Osteoblast (primary cell): ENCODE results near the gene GALNT16. TPM values are rescaled to one million over a fixed set of nuclear protein-coding genes. Genes with fewer than 3 reads are reported as not detected.

Experiments
- DNase-seq: peaks from one replicate; pipeline ENCODE4 v3.0.0; 2011; ENCODE audit warnings: low spot score, mixed read lengths; ENCODE audit not compliant: insufficient read length; ENCODE audit errors: missing footprints
- H2AFZ ChIP-seq: 2 replicates; pipeline ENCODE4 v1.6.0; 2011; ENCODE audit warnings: mild to moderate bottlenecking, low read length
- H3K27ac ChIP-seq: 2 replicates; pipeline ENCODE4 v1.5.1; 2011; ENCODE audit warnings: mild to moderate bottlenecking, low read depth, low read length, moderate library complexity
- H3K27me3 ChIP-seq: 2 replicates; pipeline ENCODE4 v1.6.0; 2012; ENCODE audit warnings: mild to moderate bottlenecking, control low read depth, inconsistent platforms, low read length, moderate library complexity; ENCODE audit not compliant: insufficient read depth
- H3K36me3 ChIP-seq: 2 replicates; pipeline ENCODE4 v1.5.1; 2011; ENCODE audit warnings: mild to moderate bottlenecking, low read length, control low read depth, moderate library complexity; ENCODE audit not compliant: insufficient read depth
- H3K4me1 ChIP-seq: 2 replicates; pipeline ENCODE4 v1.5.1; 2011; ENCODE audit warnings: mild to moderate bottlenecking, low read length, control low read depth, moderate library complexity; ENCODE audit not compliant: insufficient read depth
- H3K4me2 ChIP-seq: 2 replicates; pipeline ENCODE4 v1.6.0; 2011; ENCODE audit warnings: mild to moderate bottlenecking, low read length; ENCODE audit not compliant: insufficient read depth
- H3K4me3 ChIP-seq: fragments of 200-600 bp; sonication (generic); 3 replicates; pipeline ENCODE4 v1.5.1; 2012; ENCODE audit warnings: mild to moderate bottlenecking, low read length, inconsistent platforms; ENCODE audit not compliant: insufficient read depth
- H3K79me2 ChIP-seq: 2 replicates; pipeline ENCODE4 v1.6.0; 2012; ENCODE audit warnings: mild to moderate bottlenecking, low read length, control low read depth, inconsistent platforms; ENCODE audit not compliant: insufficient read depth
- H3K9me3 ChIP-seq: 2 replicates; pipeline ENCODE4 v1.5.1; 2011; ENCODE audit warnings: low read depth, low read length, control low read depth
- H4K20me1 ChIP-seq: 2 replicates; pipeline ENCODE4 v1.6.0; 2012; ENCODE audit warnings: mild to moderate bottlenecking, low read length, control low read depth; ENCODE audit not compliant: insufficient read depth
- total RNA-seq: library from RNA; depleted of rRNA; stranded (reverse); fragments of >200 nt; gene quantifications from 2 replicates; pipeline ENCODE4 v1.2.3, GENCODE V29; 2012
- TF ChIP-seq, protein P1 (sequence below): IDR thresholded peaks from 2 replicates; pipeline ENCODE4 v1.5.1; 2011; ENCODE audit warnings: mild to moderate bottlenecking, low read depth, low read length, moderate library complexity; ENCODE audit errors: extremely low read depth

The GALNT16 gene
- total RNA-seq, 1 donor, result 4.0 TPM

DNA sequence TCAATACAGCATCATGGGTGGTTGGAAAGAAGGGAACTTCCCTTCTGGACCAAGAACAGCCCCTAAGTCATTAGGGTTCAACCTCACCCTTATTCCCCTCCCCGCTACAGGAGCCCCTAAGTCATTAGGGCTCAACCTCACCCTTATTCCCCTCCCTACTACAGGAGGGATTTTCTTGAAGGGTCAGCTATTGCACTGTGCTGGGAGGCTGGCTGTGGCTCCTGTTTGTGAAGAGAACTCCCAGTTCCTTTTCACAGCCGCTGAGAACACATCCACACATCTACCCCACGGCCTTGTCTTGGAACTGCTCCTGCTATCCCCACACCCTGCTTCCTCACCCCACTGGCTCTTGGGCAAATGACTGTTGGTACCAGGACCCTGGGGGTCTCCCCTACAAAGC is 93.2 kb downstream of the GALNT16 start:
- Histone ChIP-seq H3K4me3 (no peak overlapping the region), H3K4me1 (peaks cover 10% of the 10 kb centered on the region), H3K79me2 (no peaks in the 10 kb centered on the region), H3K27ac (no peak overlapping the region), H3K27me3 (peaks cover 2% of the 10 kb centered on the region), H4K20me1 (no peaks in the 10 kb centered on the region), H3K4me2 (no peak overlapping the region), H3K9me3 (no peaks in the 10 kb centered on the region), H3K36me3 (no peaks in the 10 kb centered on the region), H2AFZ (no peak overlapping the region)
- TF ChIP-seq, protein P1, sequence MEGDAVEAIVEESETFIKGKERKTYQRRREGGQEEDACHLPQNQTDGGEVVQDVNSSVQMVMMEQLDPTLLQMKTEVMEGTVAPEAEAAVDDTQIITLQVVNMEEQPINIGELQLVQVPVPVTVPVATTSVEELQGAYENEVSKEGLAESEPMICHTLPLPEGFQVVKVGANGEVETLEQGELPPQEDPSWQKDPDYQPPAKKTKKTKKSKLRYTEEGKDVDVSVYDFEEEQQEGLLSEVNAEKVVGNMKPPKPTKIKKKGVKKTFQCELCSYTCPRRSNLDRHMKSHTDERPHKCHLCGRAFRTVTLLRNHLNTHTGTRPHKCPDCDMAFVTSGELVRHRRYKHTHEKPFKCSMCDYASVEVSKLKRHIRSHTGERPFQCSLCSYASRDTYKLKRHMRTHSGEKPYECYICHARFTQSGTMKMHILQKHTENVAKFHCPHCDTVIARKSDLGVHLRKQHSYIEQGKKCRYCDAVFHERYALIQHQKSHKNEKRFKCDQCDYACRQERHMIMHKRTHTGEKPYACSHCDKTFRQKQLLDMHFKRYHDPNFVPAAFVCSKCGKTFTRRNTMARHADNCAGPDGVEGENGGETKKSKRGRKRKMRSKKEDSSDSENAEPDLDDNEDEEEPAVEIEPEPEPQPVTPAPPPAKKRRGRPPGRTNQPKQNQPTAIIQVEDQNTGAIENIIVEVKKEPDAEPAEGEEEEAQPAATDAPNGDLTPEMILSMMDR, result no peak
- DNase-seq, result peak; percentile 15

DNA sequence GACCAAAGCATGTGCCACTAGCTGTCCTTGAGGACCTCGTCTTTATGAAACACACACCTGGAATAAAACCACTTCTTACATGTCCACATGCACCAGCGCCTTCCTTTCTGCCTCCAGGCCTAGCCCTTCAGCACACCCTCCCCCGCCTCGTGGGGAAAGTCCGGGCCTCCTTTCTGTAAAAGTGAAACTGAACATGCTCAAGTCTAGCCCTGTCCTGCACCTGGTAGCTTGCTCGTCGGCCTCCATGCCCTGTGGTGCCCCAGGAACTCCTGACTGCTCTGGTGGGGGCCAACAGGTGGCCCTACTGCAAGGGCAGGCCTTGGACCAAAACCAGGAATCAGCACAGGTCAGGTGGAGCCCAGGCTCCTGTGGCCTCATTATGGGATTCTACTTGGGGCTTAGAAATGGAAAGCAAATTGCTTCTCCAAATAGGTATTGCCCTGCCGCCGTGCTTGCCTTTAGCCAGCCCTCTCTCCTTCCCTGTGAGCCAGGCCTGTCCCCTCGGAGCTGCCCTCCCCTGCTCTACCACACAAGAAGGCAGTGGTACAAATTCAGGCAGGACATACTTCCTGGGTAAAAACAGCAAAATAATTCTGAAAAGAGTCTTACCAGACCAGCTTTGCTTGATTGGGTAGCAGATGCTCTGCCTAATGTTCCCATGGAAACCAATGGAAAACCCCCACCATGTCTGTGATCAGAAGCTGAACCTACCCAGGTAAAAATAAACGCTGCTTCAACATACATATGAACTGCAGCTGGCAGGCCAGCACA is 94.6 kb downstream of the GALNT16 start:
- Histone ChIP-seq H4K20me1 (no peaks in the 10 kb centered on the region), H3K79me2 (no peaks in the 10 kb centered on the region), H3K27me3 (peaks cover 2% of the 10 kb centered on the region), H3K4me3 (no peak overlapping the region), H3K9me3 (no peaks in the 10 kb centered on the region), H3K4me2 (no peak overlapping the region), H3K36me3 (no peaks in the 10 kb centered on the region), H2AFZ (no peak overlapping the region), H3K4me1 (peaks cover 10% of the 10 kb centered on the region), H3K27ac (no peak overlapping the region)
- TF ChIP-seq, protein P1, result no peak
- peak; percentile 58 for DNase-seq

DNA sequence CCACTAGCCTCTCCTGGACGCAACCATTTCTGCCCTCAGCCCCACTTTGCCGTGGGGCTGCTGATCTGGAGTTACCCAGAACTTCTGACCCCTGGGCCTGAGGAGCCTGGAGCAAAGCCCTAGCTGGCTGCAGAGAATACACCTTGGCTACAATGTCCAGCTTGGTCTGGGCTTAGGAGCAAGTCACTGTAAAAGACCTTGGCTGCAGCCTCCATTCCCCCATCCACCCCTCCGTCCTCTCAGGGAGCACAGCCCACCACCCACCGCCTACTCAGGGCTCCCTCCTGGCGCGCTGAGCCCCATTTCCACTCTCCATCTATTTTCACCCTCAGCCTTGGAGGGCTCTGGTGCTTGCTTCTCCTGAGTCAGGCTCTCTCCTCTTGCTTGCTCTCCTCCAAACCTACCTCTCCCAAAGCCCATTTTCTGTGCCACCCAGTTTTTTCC is 95.2 kb downstream of the GALNT16 start:
- Histone ChIP-seq H3K4me2 (no peak overlapping the region), H3K4me3 (no peak overlapping the region), H4K20me1 (no peaks in the 10 kb centered on the region), H3K79me2 (no peaks in the 10 kb centered on the region), H3K27ac (no peak overlapping the region), H2AFZ (peak overlapping the region; percentile 35), H3K9me3 (no peaks in the 10 kb centered on the region), H3K4me1 (peaks cover 10% of the 10 kb centered on the region), H3K27me3 (peaks cover 2% of the 10 kb centered on the region), H3K36me3 (no peaks in the 10 kb centered on the region)
- TF ChIP-seq, protein P1, result no peak
- DNase-seq, result peak; percentile 30

DNA sequence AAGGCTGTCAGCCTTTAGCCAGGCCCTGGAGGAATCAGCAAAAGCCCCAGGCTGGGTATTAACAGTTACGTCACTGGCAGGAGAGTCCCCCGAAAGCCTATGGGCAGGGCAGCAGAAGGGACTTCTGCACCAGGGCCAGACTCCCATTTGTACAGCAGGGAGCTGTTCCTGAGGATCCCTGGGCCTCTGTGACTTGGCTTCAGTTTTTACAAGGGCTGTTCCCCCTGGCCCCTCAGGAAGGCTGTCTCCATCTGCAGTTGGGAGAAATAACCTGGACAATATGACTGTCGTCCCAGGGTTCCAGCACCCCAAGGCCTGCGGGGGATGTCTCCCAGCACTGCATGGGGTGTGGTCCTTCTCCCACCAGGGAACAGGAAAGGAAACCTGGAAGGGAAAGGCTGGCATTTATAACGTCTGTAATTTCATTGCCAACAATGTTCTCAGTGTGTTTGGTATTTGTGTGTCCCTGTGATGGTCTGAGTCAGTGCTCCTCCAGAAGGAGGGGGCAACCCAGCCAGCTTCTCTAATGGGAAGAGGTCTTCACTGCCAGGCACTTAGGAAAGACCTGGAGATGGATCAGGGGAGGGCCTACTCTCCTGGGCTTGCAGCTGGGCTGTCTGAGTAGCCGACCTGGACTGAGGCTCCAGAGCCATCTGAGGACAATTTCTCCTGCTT is 95.8 kb downstream of the GALNT16 start:
- Histone ChIP-seq H3K4me3 (no peak overlapping the region), H3K4me2 (no peak overlapping the region), H3K27ac (no peak overlapping the region), H3K4me1 (peaks cover 10% of the 10 kb centered on the region), H3K27me3 (peaks cover 2% of the 10 kb centered on the region), H3K36me3 (no peaks in the 10 kb centered on the region), H3K79me2 (no peaks in the 10 kb centered on the region), H3K9me3 (no peaks in the 10 kb centered on the region), H2AFZ (peak overlapping the region; percentile 35), H4K20me1 (no peaks in the 10 kb centered on the region)
- TF ChIP-seq, protein P1, result no peak
- peak; percentile 93 for DNase-seq
